Ishikawa (cell line): ENCODE data around the gene RAB3IL1.

ENCODE experiments used
- EP300 ChIP-seq: IDR thresholded peaks from 2 replicates; pipeline ENCODE4 v1.6.1; 2012; ENCODE audit warnings: borderline replicate concordance
- RAD21 ChIP-seq: IDR thresholded peaks from 2 replicates; pipeline ENCODE4 v1.6.1; 2012; ENCODE audit warnings: low read depth
- TEAD4 ChIP-seq: IDR thresholded peaks from 2 replicates; pipeline ENCODE4 v1.6.1; 2012
- YY1 ChIP-seq: IDR thresholded peaks from 2 replicates; pipeline ENCODE4 v1.6.1; 2012; ENCODE audit warnings: low read depth
- TF ChIP-seq, protein P1 (sequence below): IDR thresholded peaks from 2 replicates; pipeline ENCODE4 v1.6.1; 2012
- TF ChIP-seq, protein P2 (sequence below): IDR thresholded peaks from 2 replicates; pipeline ENCODE4 v1.6.1; 2012; ENCODE audit warnings: low read depth, mild to moderate bottlenecking

DNA sequence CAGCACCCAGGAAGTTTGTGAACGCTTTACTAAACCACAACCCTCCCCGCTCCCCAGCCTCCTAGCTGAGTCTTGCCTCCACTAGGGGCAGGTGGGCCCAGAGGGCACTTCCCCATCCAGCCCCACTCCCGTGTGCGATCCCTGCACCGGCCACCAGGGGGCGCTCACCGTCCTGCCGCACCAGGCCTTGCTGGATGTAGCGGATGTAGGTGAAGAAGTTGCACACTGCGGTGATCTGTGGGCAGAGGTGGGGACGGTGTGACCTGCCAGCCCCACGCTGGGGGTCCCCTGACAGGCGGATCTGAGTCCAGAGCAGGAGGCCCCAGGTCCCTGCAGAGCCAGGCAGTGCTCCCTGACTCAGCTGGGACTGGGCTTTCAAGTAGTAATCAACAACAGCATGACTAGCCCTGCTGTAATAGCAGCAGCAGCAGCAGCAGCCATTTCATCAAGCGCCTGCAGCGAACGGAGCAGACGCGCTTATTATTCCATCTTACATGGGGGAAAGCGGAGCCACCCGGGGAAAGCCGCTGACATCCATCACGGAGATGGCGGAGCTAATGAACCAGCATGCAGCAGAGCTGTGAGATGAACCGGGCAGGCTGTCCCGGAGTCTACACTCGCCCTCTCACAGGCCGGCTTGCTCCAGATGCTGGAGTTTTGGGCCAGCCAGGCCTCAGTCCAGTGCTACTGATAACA lies 18.1 kb downstream of the RAB3IL1 start:
- TF ChIP-seq RAD21 (peak; percentile 89), YY1 (0 out of 2 replicates have a peak, but pooled peaks have one; percentile 26), TEAD4 (no peak), EP300 (no peak)
- TF ChIP-seq, protein P1, sequence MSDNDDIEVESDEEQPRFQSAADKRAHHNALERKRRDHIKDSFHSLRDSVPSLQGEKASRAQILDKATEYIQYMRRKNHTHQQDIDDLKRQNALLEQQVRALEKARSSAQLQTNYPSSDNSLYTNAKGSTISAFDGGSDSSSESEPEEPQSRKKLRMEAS = no peak
- TF ChIP-seq, protein P2, sequence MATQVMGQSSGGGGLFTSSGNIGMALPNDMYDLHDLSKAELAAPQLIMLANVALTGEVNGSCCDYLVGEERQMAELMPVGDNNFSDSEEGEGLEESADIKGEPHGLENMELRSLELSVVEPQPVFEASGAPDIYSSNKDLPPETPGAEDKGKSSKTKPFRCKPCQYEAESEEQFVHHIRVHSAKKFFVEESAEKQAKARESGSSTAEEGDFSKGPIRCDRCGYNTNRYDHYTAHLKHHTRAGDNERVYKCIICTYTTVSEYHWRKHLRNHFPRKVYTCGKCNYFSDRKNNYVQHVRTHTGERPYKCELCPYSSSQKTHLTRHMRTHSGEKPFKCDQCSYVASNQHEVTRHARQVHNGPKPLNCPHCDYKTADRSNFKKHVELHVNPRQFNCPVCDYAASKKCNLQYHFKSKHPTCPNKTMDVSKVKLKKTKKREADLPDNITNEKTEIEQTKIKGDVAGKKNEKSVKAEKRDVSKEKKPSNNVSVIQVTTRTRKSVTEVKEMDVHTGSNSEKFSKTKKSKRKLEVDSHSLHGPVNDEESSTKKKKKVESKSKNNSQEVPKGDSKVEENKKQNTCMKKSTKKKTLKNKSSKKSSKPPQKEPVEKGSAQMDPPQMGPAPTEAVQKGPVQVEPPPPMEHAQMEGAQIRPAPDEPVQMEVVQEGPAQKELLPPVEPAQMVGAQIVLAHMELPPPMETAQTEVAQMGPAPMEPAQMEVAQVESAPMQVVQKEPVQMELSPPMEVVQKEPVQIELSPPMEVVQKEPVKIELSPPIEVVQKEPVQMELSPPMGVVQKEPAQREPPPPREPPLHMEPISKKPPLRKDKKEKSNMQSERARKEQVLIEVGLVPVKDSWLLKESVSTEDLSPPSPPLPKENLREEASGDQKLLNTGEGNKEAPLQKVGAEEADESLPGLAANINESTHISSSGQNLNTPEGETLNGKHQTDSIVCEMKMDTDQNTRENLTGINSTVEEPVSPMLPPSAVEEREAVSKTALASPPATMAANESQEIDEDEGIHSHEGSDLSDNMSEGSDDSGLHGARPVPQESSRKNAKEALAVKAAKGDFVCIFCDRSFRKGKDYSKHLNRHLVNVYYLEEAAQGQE = no peak
